Endodermal cell (in vitro differentiated cells): Measurements from ENCODE around the gene CCDC60. TPM values are rescaled to one million over a fixed set of nuclear protein-coding genes. Genes with fewer than 3 reads are reported as not detected.

Experiments used
- DNase-seq: peaks from one replicate; pipeline ENCODE4 v3.0.0-alpha.2; 2017
- H3K27ac ChIP-seq: 2 replicates; pipeline ENCODE4 v1.5.1; 2013; ENCODE audit warnings: mild to moderate bottlenecking, low read depth, low read length, moderate library complexity
- H3K27me3 ChIP-seq: 2 replicates; pipeline ENCODE4 v1.6.1; 2013; ENCODE audit warnings: mild to moderate bottlenecking, low read length, moderate library complexity; ENCODE audit not compliant: insufficient read depth, control insufficient read depth, poor library complexity, severe bottlenecking
- H3K36me3 ChIP-seq: 2 replicates; pipeline ENCODE4 v1.7.0; 2013; ENCODE audit warnings: mild to moderate bottlenecking, low read length, moderate library complexity; ENCODE audit not compliant: control insufficient read depth, insufficient read depth
- H3K4me1 ChIP-seq: one replicate; pipeline ENCODE4 v1.7.0; 2013; ENCODE audit warnings: low read length; ENCODE audit not compliant: control insufficient read depth, insufficient read depth
- H3K4me3 ChIP-seq: 2 replicates; pipeline ENCODE4 v1.5.1; 2013; ENCODE audit warnings: mild to moderate bottlenecking, low read length, moderate library complexity
- H3K9ac ChIP-seq: 2 replicates; pipeline ENCODE4 v1.6.1; 2013; ENCODE audit warnings: mild to moderate bottlenecking, low read length, moderate library complexity; ENCODE audit not compliant: poor library complexity, severe bottlenecking; ENCODE audit errors: extremely low read depth
- H3K9me3 ChIP-seq: 2 replicates; pipeline ENCODE4 v1.6.1; 2013; ENCODE audit warnings: mild to moderate bottlenecking, low read length, moderate library complexity; ENCODE audit not compliant: control insufficient read depth
- H3K27ac Mint-ChIP-seq: 2 replicates; pipeline ENCODE4 v1.8.0; 2020; ENCODE audit warnings: mixed read lengths
- H3K27me3 Mint-ChIP-seq: 2 replicates; pipeline ENCODE4 v1.8.0; 2021; ENCODE audit warnings: mild to moderate bottlenecking, mixed read lengths; ENCODE audit not compliant: insufficient read depth
- H3K36me3 Mint-ChIP-seq: 2 replicates; pipeline ENCODE4 v1.8.0; 2020; ENCODE audit warnings: low read depth, mixed read lengths
- H3K4me1 Mint-ChIP-seq: 2 replicates; pipeline ENCODE4 v1.8.0; 2020; ENCODE audit warnings: mixed read lengths
- H3K4me3 Mint-ChIP-seq: 2 replicates; pipeline ENCODE4 v1.8.0; 2020; ENCODE audit warnings: mild to moderate bottlenecking, moderate library complexity, mixed read lengths
- H3K9me3 Mint-ChIP-seq: 2 replicates; pipeline ENCODE4 v1.8.0; 2020; ENCODE audit warnings: mild to moderate bottlenecking, mixed read lengths
- WGBS, 2 experiments: methylation state at CpG; one replicate each; pipeline versions ENCODE4 v1.1.5 to v1.1.7; 2013; ENCODE audit warnings: missing lambda C conversion rate in 2 of 2, mixed read lengths in 1 of 2; ENCODE audit not compliant: insufficient coverage in 1 of 2, insufficient read length in 1 of 2; 5-methylcytosine and 5-hydroxymethylcytosine counted together
- total RNA-seq, 2 donors: library from RNA; stranded (reverse); fragmentation: NEBNext Ultra II Directional in 1 of 2; extraction: Animal tissue kit (Norgen Biotek cat#: 25700) in 1 of 2; gene quantifications; 2 replicates in 1 of 2; 3 replicates in 1 of 2; pipeline ENCODE4 v1.2.1, GENCODE V29; 2021
- TF ChIP-seq, protein P1 (sequence below): fragments of 200-600 bp; sonication (generic); conservative IDR thresholded peaks from 2 replicates; pipeline ENCODE4 v1.5.0; 2021; ENCODE audit warnings: antibody characterized with exemption, mild to moderate bottlenecking

Gene CCDC60
- total RNA-seq, 2 donors from 2014 or later: 0.73 to 1.2 TPM

DNA sequence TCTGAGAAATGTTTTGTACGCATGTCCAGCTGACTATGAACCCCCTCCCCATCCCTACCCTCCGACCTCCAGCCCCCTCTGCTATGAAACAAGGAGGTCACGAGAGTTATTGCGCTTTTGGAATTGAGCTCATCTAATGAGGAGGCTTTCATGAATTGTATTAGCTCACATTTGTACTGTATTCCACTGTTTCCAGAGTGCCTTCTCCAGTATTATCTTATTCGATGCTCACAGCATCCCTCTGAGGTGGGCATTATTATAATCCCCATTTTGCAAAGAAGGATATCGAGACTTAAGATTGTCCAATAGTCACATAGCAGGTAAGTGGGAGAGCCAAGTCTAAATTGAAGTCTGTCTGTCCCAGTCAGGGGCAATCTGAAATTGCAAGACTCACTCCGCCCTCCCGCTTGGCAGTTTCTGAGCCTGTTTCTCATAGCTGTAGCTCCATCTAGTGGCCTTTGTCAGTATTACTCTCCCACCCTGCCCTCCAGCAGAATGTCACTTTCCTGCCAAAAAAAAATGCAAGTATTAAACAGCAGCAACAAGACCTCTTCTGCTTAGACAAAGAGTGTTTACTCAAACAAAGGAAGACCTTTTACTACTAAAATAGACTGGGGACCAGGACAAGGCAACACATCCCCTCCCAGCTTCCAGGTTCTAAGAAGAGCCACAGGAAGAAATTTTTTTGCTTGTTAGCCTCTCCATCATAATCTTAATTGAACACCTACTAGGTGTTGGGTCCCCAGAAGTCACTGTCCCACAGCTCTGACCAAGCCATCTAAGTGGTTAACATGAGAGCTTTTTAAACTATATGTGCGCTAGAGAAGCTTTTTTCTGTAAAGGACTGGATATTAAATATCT lies 210.5 kb downstream of the CCDC60 start:
- H3K27ac Mint-ChIP-seq: no peak overlapping the region
- DNase-seq: peak; percentile 92
- H3K4me3 Mint-ChIP-seq: no peak overlapping the region
- H3K36me3 Mint-ChIP-seq: no peaks in the 10 kb centered on the region
- Histone ChIP-seq H3K9me3 (no peaks in the 10 kb centered on the region), H3K27ac (no peak overlapping the region), H3K27me3 (peaks cover 12% of the 10 kb centered on the region), H3K4me1 (no peaks in the 10 kb centered on the region), H3K4me3 (no peak overlapping the region), H3K36me3 (no peaks in the 10 kb centered on the region), H3K9ac (no peak overlapping the region)
- TF ChIP-seq, protein P1, sequence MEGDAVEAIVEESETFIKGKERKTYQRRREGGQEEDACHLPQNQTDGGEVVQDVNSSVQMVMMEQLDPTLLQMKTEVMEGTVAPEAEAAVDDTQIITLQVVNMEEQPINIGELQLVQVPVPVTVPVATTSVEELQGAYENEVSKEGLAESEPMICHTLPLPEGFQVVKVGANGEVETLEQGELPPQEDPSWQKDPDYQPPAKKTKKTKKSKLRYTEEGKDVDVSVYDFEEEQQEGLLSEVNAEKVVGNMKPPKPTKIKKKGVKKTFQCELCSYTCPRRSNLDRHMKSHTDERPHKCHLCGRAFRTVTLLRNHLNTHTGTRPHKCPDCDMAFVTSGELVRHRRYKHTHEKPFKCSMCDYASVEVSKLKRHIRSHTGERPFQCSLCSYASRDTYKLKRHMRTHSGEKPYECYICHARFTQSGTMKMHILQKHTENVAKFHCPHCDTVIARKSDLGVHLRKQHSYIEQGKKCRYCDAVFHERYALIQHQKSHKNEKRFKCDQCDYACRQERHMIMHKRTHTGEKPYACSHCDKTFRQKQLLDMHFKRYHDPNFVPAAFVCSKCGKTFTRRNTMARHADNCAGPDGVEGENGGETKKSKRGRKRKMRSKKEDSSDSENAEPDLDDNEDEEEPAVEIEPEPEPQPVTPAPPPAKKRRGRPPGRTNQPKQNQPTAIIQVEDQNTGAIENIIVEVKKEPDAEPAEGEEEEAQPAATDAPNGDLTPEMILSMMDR: peak; percentile 93
- H3K27me3 Mint-ChIP-seq: peaks cover 18% of the 10 kb centered on the region
- no peaks in the 10 kb centered on the region for H3K4me1 Mint-ChIP-seq
- 31 to 50% methylated on average over 4 to 9 of the region's 9 CpGs for WGBS, 2 experiments
- H3K9me3 Mint-ChIP-seq: peaks cover 2% of the 10 kb centered on the region

DNA sequence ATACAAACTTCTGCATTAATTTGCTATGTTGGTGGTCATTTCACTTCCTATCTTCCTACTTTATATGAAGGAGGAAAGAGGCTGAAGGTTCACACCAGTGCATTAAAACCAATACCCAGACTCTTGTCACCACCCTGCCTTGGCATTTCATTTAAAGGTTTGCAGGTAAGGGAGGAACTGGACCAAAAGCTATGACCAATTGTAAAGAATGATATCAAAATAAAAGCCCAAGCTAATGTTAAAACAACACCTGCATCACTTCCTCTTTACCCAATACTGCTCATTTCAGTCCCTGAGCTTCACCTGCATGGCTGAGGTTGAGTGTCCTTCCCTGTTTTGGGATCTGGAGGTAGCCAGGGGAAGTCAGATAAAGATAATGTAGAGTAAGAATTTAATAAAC lies 211.8 kb downstream of the CCDC60 start:
- Mint-ChIP-seq H3K9me3 (no peaks in the 10 kb centered on the region), H3K4me3 (no peak overlapping the region), H3K27ac (no peak overlapping the region), H3K36me3 (no peaks in the 10 kb centered on the region), H3K27me3 (peaks cover 19% of the 10 kb centered on the region), H3K4me1 (no peaks in the 10 kb centered on the region)
- Histone ChIP-seq H3K4me1 (no peaks in the 10 kb centered on the region), H3K36me3 (no peaks in the 10 kb centered on the region), H3K4me3 (no peak overlapping the region), H3K9ac (no peak overlapping the region), H3K27me3 (peaks cover 12% of the 10 kb centered on the region), H3K9me3 (no peaks in the 10 kb centered on the region), H3K27ac (no peak overlapping the region)
- TF ChIP-seq, protein P1: no peak
- no peak for DNase-seq

DNA sequence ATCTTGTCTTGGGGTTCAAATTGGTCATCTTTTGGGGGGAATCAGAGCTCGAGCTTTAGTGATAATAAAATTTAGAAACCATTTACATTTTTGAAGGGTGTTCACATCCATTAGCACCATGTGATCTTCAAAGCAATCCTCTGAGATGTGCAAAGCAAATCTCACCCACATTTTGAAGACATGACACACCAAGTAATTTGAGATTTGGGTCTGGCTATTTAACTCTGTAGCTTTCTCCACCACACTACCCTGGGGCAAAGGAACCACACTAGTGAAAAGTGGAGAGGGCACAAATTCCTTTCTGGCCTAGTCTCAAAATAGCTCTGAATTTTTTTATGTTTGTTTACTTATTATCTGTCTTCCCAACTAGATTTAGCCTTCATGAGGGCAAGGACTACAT lies 212.5 kb downstream of the CCDC60 start:
- 67% methylated on average over 1 of the region's 1 CpG; no CpG with 5 or more reads in 1 of the 2 experiments for WGBS, 2 experiments
- Mint-ChIP-seq H3K9me3 (no peaks in the 10 kb centered on the region), H3K4me1 (peaks cover under 1% of the 10 kb centered on the region), H3K27me3 (peaks cover 19% of the 10 kb centered on the region), H3K27ac (no peak overlapping the region), H3K4me3 (no peak overlapping the region), H3K36me3 (no peaks in the 10 kb centered on the region)
- Histone ChIP-seq H3K9me3 (no peaks in the 10 kb centered on the region), H3K27ac (no peak overlapping the region), H3K36me3 (no peaks in the 10 kb centered on the region), H3K4me3 (no peak overlapping the region), H3K27me3 (peaks cover 12% of the 10 kb centered on the region), H3K4me1 (peaks cover 1% of the 10 kb centered on the region), H3K9ac (no peak overlapping the region)
- TF ChIP-seq, protein P1: no peak
- DNase-seq: no peak
